ENCODE data around the gene PLIN5.

The PLIN5 gene

GRCh38 chr19:4487572-4487971 is 47.5 kb downstream of the PLIN5 start:
- no peak overlapping the region for H3K4me3 ChIP-seq (ENCODE audit: low read depth, low read length)
- DNase-seq (ENCODE audit: low read depth): no peak
- no peak for TF ChIP-seq MYC (IDR thresholded peaks at IDR 0.05; ENCODE audit: low read depth, low read length)
- no peak for TF ChIP-seq MAX (IDR thresholded peaks at IDR 0.05; ENCODE audit: low read depth, low read length)
- TF ChIP-seq CTCF (IDR thresholded peaks at IDR 0.05; ENCODE audit: low read depth, low read length): no peak
- TF ChIP-seq POLR2A (IDR thresholded peaks at IDR 0.05; ENCODE audit: extremely low read depth, insufficient read length): no peak

GRCh38 chr19:4483385-4483784 is 51.6 kb downstream of the PLIN5 start:
- no peak for DNase-seq (ENCODE audit: low read depth)
- TF ChIP-seq CTCF (IDR thresholded peaks at IDR 0.05; ENCODE audit: low read depth, low read length) (no peak), MYC (IDR thresholded peaks at IDR 0.05; ENCODE audit: low read depth, low read length) (no peak), POLR2A (IDR thresholded peaks at IDR 0.05; ENCODE audit: extremely low read depth, insufficient read length) (no peak), MAX (IDR thresholded peaks at IDR 0.05; ENCODE audit: low read depth, low read length) (no peak)
- no peak overlapping the region for H3K4me3 ChIP-seq (ENCODE audit: low read depth, low read length)

GRCh38 chr19:4482721-4483364 is 52.2 kb downstream of the PLIN5 start:
- TF ChIP-seq MAX (IDR thresholded peaks at IDR 0.05; ENCODE audit: low read depth, low read length) (no peak), MYC (IDR thresholded peaks at IDR 0.05; ENCODE audit: low read depth, low read length) (no peak), POLR2A (IDR thresholded peaks at IDR 0.05; ENCODE audit: extremely low read depth, insufficient read length) (no peak), CTCF (IDR thresholded peaks at IDR 0.05; ENCODE audit: low read depth, low read length) (no peak)
- no peak overlapping the region for H3K4me3 ChIP-seq (ENCODE audit: low read depth, low read length)
- no peak for DNase-seq (ENCODE audit: low read depth)

GRCh38 chr19:4477034-4477801 is 57.8 kb downstream of the PLIN5 start:
- H3K4me3 ChIP-seq (ENCODE audit: low read depth, low read length): no peak overlapping the region
- no peak for TF ChIP-seq MAX (IDR thresholded peaks at IDR 0.05; ENCODE audit: low read depth, low read length)
- no peak for TF ChIP-seq POLR2A (IDR thresholded peaks at IDR 0.05; ENCODE audit: extremely low read depth, insufficient read length)
- TF ChIP-seq CTCF (IDR thresholded peaks at IDR 0.05; ENCODE audit: low read depth, low read length): no peak
- TF ChIP-seq MYC (IDR thresholded peaks at IDR 0.05; ENCODE audit: low read depth, low read length): no peak
- DNase-seq (ENCODE audit: low read depth): no peak

- H3K4me3 ChIP-seq (ENCODE audit: low read depth, low read length): no peak overlapping the region
- DNase-seq (ENCODE audit: low read depth): no peak
- TF ChIP-seq MAX (IDR thresholded peaks at IDR 0.05; ENCODE audit: low read depth, low read length) (no peak), POLR2A (IDR thresholded peaks at IDR 0.05; ENCODE audit: extremely low read depth, insufficient read length) (no peak), CTCF (IDR thresholded peaks at IDR 0.05; ENCODE audit: low read depth, low read length) (no peak), MYC (IDR thresholded peaks at IDR 0.05; ENCODE audit: low read depth, low read length) (no peak)
These were observed 60.5 kb downstream of the PLIN5 start for GRCh38 chr19:4474514-4475022.
